ENCODE measurements around the gene RGL4.
"Not testable (repeated sequence)": the region's sequence is repeated elsewhere in the genome, so short reads cannot be mapped to it uniquely, and the experiment has no call there.

RGL4 gene, protein sequence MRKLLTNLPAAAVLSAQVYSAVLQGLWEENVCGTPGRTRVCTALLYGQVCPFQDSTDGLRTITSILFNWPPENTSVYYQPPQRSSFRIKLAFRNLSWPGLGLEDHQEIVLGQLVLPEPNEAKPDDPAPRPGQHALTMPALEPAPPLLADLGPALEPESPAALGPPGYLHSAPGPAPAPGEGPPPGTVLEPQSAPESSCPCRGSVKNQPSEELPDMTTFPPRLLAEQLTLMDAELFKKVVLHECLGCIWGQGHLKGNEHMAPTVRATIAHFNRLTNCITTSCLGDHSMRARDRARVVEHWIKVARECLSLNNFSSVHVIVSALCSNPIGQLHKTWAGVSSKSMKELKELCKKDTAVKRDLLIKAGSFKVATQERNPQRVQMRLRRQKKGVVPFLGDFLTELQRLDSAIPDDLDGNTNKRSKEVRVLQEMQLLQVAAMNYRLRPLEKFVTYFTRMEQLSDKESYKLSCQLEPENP

DNA sequence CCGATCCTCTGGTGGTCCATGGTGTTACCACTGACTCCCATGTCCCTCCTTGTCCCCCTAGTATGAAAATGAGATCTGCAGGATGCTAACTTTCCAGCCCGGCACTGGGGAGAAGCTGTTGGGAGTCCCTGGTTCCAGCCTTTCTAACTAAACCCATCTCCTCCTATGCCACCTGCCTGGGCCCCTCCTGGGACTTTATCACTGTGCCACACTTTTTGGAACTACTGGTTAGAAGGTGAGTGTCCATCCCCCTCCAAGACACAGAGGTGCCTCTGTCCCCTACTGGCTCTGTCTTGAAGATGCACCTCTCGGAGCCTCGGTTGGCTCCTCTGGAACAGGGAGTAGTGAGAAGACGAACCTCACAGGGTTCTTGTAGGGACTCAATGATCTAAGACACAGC, at the start of gene RGL4:
RGL4 (plus strand) TSS at position 301 of the 400 bp plus-strand sequence. CDS start 1,018 bp downstream, outside the sequence.
- DNase-seq (ENCODE audit: low read depth in 2 of 2) = no peak

DNA sequence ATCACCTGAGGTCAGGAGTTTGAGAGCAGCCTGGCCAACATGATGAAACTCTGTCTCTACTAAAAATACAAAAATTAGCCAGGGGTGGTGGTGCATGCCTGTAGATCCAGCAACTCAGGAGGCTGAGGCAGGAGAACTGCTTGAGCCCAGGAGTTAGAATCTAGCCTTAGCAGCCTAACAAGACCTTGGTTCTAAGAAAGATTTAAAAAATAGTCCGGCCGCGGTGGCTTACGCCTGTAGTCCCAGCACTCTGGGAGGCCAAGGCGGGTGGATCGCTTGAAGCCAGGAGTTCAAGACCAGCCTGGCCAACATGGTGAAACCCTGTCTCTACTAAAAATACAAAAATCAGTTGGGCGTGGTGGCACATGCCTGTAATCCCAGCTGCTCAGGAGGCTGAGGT, 44.3 kb upstream of the RGL4 start:
- DNase-seq (ENCODE audit: low read depth in 2 of 2) = not testable (repeated sequence)

DNA sequence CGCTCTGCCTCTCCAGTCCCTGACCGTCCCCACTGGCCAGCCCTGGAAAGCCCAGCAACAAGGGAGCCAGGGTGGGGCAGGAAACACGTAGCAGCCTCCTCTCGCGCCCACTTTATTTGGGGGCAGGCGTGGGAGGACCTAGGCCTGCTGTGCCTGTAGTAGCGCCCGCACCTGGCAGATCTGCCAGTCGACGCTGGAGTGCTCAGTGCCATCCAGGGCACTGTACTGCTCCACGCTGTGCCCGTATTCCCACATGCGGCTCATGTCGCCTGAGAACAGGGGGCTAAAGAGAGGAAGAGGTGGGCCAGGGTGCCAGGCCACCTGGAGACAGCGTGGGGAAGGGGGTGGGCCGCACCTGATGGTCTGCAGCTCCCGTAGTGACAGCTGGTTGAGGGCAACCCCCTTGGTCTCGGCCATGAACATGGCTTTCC, 41.7 kb upstream of the RGL4 start:
- no peak for DNase-seq (ENCODE audit: low read depth in 2 of 2)

DNA sequence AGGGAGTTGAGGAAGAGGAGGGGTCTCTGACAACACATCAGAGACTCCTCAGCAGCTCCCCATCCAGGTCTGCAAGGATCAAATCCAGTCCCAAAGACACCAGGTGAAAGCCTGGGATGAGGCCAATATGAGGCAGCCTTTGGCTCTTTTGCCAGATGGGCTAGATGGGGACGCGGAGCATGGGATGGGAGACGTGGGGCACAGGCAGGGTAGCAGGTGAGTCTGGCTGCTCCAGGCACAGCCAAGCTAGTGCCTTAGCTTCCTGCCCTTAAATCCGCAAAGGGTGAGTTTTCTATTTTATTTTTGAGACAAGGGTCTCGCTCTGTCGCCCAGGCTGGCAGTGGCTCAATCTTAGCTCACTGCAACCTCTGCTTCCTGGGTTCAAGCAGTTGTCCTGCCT, 39.1 kb upstream of the RGL4 start:
- no peak for DNase-seq (ENCODE audit: low read depth in 2 of 2)

DNA sequence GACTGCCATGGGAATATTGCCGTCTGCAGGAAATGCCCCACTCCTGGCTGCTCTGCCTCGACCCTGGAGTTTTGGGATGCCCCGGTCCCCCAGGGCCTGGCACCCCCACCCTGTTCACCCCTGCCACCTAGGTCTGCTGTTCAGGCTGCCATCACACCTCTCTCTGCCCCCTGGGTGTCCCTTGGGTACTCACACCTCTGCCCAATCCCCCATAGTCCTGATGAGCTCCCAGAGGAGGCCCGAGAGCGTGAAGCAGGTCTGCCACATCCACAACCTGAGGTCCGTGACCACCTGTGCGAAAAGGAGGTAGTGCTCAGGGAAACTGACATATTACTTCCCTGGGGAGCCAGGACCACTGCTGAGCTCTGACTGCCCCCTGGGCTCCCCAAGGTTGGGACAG, 38.5 kb upstream of the RGL4 start:
- DNase-seq (ENCODE audit: low read depth in 2 of 2) = no peak

DNA sequence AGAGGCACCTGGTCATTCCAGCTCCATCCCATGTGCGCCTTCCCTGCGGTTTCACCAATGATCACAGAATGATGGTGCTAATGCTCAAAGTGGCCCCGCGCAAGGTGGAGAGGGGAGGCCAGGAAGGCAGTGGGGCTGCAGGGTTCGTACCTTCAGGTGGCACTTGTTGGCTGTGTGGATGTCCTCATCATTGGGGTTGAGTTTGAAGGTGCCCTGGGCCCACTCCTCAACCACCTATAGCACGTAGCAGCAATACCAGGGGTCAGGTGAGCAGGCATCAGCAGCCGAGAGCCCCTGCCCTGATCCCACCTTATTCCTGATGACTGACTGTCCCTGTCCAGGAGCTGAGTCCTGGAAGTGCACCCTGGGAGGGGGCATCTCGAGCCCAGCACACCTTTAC, 38.1 kb upstream of the RGL4 start:
- no peak for DNase-seq (ENCODE audit: low read depth in 2 of 2)

DNA sequence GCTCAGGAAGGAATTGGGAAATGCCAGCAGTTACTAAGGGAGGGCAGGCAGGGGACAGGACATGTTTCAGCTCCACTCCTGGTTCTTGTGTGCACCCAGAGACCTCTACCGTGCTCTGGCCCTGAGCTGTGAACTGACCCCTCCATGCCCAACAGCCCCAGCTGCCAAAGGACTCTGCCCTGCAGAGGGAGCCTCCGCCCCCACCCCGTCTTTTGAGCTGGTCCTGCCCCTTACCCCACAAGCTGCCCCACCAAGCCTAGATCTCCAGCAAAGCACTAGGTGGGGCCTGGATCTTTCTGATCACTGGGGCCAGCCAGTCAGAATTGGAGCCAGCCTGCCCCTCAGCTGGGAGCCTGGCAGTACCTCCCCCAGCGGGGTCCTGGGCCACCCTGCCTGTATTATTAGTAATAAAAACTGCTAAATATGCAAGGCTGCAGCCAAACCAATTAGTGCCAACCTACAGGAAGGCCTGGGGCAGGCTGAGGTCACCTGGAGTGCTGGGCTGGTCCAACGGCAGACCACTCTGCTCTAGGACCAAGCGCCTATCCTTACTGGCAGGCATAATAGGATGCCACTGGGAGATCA, 34.8 kb upstream of the RGL4 start:
- no peak for DNase-seq (ENCODE audit: low read depth in 2 of 2)

DNA sequence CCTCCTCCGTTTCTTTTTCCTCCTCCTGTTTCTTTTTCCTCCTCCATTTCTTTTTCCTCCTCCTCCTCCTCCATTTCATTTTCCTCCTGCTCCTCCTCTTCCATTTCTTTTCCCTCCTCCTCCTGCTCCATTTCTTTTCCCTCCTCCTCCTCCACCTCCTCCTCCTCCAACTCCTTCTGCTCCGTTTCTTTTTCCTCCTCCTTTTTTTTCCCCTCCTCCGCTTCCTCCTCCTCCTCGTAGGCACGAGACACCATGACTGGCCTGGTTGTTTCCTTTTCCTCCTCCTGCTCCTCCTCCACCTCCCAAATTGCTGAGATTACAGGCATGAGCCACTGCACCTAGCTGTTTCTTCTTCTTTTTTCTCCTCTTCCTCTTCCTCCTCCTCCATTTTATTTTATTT, 33.1 kb upstream of the RGL4 start:
- no peak for DNase-seq (ENCODE audit: low read depth in 2 of 2)

DNA sequence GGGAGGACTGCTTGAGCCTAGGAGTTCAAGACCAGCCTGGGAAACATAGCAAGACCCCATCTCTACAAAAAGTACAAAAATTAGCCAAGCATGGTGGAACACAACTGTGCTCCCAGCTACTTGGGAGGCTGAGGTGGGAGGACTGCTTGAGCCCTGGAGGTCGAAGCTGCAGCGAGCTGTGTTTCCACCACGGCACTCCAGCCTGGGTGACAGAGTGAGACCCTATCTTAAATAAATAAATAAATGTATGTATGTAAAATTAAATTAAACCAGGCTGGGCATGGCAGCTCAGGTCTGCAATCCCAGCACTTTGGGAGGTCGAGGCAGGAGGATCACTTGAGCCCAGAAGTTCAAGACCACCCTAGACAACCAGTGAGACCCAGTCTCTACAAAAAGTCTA, 30.4 kb upstream of the RGL4 start:
- DNase-seq (ENCODE audit: low read depth in 2 of 2) = not testable (repeated sequence)

DNA sequence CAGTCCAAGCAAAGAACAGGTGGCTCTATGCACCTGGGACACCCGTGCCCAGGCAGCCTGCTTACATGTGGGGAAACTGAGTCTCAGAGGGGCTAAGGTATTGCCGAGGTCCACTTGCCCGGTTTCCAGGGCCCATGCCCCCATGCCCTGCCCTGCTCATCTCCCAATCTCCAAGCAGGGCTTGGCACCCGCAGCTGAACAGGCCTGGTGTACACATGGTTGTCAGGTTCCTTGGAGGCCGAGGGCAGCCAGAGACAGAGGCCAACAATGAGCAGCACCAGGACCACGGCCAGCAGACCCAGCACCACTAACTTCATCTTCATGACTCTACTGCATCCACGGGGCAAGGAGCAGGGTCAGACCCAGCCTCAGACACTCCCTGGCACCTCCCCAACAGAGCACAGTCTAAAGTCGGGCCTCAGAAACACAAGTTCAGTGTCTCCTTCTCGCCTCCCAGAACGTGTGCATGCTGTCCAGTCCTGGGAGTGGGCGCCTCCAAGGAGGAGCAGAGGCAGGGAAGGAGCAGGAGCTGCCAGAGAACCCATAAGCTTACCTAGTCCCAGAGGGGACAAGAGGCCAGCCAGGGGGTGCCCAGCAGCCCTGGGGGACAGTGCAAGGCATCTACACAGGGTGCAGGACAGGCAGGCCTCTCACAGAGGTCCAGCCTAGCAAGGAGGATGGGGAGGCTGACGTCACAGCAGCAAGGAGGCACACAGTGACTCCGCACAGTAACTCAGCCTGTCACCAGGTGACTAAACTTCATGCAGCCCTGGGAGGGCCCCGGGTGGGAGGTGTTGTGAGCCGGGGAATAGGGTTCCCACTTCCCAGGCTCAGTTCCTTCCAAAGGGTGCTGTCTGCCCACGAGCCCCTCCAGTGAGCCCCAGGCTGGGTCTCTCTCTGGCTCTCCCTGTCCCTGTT, 20.2 kb upstream of the RGL4 start:
- no peak for DNase-seq (ENCODE audit: low read depth in 2 of 2)

DNA sequence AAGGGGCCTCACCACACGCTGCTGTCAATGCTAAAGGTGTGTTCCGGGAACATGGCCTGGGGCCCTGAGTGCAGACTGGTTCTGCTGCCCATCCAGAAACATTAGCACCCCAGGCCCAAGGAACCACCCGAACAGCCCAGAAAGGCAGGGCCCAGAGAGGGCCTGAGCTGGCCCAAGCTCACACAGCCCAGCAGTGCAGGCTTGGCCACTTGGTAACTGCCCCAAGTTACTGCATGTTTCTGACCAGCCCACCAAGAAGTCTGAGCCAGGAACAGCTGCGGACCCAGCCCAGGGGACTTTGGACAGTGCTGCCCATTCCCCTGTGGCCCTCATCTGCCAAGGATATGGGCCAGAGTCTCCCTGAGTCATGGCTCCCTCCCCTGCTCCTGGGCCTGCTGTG, 19.4 kb upstream of the RGL4 start:
- DNase-seq (ENCODE audit: low read depth in 2 of 2) = not testable (repeated sequence)

DNA sequence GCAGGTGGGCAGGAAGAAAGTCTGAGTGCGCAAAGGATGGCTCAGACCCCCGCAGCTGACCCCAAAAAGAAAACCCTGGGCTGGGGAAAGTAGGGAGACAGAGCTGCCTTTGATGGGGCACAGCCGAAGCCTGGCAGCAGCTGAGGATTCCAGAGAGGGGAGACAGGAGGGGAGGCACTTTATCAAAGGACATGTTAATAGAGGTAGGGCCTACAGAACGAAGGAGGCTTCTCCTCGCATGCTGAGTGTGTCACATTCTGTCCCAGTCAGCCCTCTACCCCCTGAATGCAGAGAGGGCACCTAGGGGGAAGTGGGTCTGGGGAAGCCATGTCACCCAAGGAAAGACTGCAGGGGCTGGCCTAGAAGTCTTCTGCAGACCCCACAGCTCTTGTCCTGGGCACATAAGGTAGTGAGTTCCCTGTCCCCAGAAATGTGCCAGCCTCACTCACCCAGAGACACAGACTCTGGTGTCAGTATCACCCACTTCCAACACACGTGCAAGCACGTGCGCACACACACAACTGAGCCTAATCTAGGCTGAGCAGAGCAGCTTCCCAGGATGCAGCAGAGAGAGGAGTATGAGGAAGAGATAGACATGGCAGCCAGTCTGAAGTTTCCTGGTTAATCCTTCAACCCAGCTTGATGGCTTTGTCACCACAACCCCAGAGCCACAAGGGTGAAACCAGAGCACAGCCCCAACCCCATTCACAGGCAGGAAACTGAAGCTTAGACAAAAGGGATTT, 18.3 kb upstream of the RGL4 start:
- DNase-seq (ENCODE audit: low read depth in 2 of 2) = not testable (repeated sequence)

DNA sequence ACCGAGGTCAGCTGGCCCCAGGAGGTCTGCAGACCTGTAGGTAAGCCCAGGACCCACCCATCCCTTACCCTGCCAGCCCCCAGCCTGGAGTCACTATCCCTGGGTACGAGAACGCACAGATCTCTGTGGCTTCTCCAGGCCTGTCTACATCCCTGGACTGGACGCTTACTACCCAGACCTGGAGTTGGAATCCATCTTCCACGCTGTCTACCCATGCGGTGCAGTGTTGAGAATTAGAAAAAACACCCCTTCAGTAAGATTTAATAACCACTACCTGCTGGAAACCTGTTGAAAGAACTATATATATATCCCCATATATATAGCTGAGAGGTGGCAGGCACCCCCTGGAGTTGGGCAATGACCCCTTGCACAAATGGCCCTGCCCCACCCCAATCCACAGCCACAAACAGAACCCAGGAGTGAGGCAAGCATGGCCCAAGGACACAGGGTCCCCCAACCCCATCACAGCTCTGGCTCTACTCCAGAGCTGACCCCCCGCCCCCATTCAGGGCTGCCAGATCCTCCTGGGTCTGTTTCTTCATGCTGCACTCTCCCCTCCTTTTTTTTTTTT, 17.7 kb upstream of the RGL4 start:
- DNase-seq (ENCODE audit: low read depth in 2 of 2) = no peak

DNA sequence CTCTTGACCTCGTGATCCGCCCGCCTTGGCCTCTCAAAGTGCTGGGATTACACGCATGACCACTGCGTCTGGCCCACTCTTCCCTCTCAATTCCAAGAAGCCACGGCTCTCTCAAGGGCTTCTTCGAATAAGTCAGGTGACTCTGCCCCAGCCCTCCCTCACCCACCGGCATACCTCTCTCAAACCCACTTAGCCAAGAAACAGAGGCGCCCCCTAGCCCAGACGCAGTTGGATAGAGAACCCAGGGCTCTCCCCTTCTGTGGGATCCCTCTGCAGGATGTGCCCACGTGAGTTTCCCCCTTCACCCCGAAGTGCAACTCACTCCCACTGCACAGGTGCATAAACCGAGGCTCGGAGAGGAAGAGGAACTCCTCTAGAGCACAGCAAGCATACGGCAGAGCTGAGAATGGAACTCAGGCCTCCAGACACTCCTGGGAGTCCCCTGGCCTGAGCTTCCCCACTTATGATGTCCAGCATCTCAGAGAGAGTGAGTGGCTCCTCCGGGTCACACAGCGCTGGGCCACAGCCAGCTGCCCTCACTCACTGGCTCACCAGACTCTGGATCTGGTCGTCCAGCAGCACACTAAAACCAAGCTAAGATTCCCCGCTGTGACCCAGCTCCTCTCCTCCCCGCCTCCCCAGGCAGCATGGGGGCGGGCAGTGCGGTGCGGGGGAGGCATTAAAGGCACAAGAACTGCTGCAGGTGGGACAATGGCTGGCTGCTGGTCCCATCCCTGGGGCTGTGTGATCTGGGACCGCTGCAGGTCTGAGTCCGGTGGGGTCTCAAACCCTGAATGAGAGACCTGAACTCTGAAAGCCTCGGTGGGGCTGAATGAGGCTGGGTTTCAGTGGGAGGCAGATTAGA, 16.8 kb upstream of the RGL4 start:
- DNase-seq (ENCODE audit: low read depth in 2 of 2) = no peak

DNA sequence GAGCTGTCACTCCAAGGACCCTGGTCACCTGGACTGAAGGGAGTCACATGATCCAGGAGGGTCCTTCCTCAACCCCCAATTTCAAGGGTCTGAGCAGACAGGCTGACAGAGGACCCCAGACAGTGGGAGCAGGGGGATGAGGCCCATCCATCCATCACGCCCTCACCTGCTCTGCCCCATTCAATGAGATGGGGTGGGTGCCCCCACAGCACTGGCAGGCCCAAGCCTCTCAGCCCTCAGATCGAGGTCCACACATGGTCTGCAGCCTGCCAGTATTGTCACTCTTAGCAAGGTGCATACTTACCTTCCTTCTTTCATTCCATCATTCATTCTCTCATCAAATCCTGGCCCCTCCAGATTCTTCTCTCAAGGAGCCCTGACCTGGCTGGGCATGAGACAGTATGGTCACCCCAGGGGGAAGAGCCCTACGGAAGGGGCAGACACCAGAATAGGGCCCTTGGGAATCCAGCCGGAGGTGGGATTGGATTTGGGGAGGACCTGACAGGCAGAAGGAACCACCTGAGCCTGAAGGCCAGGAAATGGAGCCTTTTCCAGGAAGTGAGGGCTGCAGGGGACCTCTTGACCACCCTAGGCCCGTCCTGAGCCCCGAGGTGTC, 15.8 kb upstream of the RGL4 start:
- not testable (repeated sequence) for DNase-seq (ENCODE audit: low read depth in 2 of 2)

DNA sequence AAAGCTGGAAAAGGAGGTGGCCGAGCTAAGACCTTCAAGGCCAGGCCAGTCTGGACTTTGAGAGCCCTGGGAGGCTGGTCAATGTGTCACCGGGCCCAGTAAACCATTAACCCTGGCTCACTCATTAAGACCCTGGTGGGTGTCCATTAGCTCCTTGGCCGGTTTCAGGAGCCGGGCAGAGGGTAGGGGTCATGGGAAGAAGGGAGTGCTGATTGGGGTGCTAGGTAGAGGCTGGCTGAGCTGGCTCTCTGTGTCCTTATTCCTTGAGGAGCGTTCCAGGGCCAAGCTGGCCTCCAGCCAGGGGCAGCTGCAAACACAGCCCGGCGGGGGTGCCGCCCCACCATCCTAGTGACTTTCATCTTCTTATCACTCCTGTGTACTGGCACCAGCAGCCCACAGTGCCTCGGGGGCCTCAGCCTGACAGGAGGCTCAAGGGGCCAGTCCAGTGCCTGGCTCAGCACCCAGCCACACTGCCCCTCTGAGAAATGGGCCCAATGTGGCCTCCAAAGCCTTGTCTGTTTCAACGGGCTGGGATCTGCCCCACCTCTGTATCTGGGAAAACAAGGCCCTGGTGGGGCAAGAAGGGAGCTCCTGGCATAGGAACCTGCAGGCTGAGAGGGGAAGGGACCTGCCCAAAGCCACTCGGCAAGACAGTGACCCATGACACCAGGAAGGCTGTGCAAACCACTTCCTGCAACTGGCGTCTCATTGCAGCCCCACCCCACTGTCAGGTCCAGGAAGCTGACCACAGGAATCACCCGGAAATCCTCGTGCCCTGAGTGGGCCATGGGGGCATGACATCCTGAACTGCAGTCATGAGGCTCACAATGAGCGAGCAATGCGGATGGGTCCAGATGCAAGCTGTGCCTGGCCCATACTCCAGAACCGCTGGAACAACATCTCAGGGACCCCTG, 15.1 kb upstream of the RGL4 start:
- DNase-seq (ENCODE audit: low read depth in 2 of 2) = no peak

DNA sequence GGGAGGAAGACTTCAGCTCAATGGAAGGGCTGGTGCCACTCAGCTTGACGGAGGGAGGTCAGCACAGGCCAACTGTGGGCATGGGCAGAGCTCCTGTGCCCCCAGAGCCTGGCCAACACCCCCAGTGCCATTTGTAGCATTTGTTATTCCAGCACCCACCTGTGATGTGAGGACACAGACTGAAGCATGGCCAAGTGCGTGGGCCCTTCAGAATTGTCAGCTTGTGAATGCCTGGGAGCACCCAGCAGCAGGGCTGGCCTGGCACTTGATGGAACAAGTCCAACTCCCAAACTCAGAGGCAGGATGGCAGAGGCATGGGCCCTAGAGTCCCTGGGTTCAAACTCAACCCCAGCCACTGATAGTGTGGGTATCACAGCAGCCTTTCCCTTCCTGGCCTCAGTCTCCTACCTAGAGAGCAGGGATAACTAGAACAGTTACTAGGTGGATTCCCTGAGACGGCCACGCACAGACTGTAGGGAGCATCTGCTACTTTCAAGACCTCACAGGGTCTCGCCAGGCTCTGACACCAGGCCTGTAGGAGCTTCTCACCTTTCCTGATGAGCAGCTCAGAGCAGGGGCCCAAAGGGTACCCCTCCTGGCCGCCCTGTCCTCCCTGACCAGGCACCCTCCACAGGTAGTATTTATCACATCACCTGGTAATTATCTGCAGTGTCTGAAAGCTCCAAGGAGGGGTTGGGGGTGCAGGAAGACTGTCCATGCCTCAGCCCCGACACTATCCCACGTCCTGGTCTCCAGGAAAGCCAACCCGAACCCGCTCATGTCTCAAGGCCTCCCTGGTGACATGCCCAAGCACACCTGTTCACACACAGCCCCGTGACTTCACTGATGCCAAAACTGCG, 13.7 kb upstream of the RGL4 start:
- not testable (repeated sequence) for DNase-seq (ENCODE audit: low read depth in 2 of 2)

DNA sequence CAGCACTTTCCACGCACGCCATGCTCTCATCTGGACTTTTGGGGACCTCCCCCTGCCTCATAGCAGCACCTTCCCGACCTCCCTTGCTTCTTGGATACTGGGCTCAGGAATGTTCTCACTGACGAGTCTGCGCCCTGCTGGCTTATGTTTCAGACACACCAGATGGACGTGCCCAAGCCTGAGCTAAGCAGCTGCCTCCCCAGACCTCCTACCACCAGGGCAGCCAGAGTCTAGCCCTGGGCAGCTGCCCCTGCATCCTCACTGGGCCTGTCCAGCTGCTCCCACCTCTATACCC, 13.2 kb upstream of the RGL4 start:
- no peak for DNase-seq (ENCODE audit: low read depth in 2 of 2)
